VCaP (cell line): ENCODE measurements around the gene VWA5A.
"Not testable (repeated sequence)": the region's sequence is repeated elsewhere in the genome, so short reads cannot be mapped to it uniquely, and the experiment has no call there.

Experiments used
- H3K27ac ChIP-seq: fragments of 450-650 bp; 2 replicates; pipeline ENCODE4 v1.5.1; 2017
- CTCF ChIP-seq: fragments of 450-650 bp; conservative IDR thresholded peaks from 2 replicates; pipeline ENCODE4 v1.5.1; 2017; ENCODE audit warnings: mild to moderate bottlenecking, moderate library complexity

VWA5A gene

DNA sequence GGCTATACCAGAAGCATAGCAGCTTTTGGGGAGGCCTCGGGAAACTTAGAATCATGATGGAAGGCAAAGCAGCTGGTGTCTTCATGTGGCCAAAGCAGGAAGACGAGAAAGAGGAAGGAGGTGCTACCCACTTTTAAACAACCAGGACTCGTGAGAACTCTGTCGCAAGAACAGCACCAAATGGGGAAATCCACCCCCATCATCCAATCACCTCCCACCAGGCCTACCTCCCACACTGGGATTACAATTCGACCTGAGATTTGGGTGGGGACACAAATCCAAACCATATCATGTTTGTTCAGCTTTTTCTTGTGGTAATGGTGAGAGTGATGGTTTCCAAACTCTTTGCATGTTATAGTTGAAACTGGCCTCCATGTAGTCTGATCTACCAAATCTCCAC is 35.4 kb downstream of the VWA5A start:
- no peak overlapping the region for H3K27ac ChIP-seq
- TF ChIP-seq CTCF, result no peak

GRCh38 chr11:124152770-124153407 is 37.6 kb downstream of the VWA5A start:
- no peak overlapping the region for H3K27ac ChIP-seq
- no peak for TF ChIP-seq CTCF

GRCh38 chr11:124153821-124154220 is 38.6 kb downstream of the VWA5A start:
- TF ChIP-seq CTCF, result no peak
- no peak overlapping the region for H3K27ac ChIP-seq

GRCh38 chr11:124159481-124159880 is 44.2 kb downstream of the VWA5A start:
- H3K27ac ChIP-seq, result no peak overlapping the region
- TF ChIP-seq CTCF, result no peak

DNA sequence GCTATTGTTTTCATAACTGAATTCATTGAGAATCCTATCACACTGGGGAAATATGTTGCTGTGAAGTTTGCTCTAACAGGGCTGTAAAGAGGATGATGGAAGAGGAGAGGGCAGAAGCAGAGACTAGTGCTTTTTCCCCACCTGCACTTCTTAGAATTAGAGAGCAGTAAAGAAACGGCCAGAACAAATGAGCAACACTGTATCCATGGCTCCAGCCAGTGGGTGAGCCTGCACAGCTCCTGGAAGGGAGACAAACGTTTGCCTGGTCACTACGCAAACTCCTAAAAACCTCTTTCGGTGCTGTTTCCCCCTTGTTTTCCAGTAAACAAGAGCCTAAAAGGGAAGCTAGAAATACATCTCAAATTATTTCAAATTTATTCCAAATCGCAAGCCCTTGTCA is 45.7 kb downstream of the VWA5A start:
- H3K27ac ChIP-seq, result no peak overlapping the region
- no peak for TF ChIP-seq CTCF

DNA sequence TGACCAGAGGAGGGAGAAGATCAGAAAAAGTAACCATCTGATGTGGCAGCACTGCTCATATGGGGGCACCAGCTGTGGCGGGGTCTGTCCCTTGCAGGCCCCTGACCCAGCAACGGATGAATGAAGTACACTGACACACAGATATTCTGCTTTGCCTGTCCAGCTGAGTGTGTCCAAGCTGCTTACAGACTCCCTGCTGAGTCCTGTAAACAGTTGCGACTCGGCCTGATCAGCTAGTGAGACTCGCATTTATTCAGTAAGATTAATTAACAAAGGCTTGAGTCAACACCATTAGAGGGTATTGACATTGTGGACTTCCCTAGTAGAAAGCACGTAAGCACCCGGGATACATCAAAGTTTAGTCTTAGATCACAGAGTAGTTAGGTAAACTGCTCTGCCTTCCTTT is 52.6 kb downstream of the VWA5A start:
- no peak for TF ChIP-seq CTCF
- H3K27ac ChIP-seq, result no peak overlapping the region

GRCh38 chr11:124168796-124169195 is 53.5 kb downstream of the VWA5A start:
- TF ChIP-seq CTCF, result no peak
- no peak overlapping the region for H3K27ac ChIP-seq

DNA sequence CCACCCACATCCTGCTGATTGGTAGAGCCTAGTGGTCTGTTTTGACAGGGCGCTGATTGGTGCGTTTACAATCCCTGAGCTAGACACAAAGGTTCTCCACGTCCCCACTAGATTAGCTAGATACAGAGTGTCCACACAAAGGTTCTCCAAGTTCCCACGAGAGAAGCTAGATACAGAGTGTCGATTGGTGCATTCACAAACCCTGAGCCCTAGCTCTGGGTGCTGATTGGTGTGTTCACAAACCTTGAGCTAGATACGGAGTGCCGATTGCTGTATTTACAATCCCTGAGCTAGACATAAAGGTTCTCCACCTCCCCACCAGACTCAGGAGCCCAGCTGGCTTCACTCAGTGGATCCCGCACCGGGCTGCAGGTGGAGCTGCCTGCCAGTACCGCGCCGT is 55.1 kb downstream of the VWA5A start:
- not testable (repeated sequence) for H3K27ac ChIP-seq
